RWPE2 (cell line): Measurements from ENCODE around the gene CREB3L2.

Source experiments
- ATAC-seq: fragments of 200-7000 bp; cut with Tn5 transposase; 3 replicates; pipeline ENCODE4 v1.9.1; 2021; ENCODE audit warnings: low read depth
- DNase-seq: peaks from one replicate; pipeline ENCODE4 v3.0.0-alpha.2; 2020; ENCODE audit warnings: low spot score
- H3K27ac ChIP-seq: fragments of 450-650 bp; 2 replicates; pipeline ENCODE4 v1.5.1; 2017; ENCODE audit warnings: mild to moderate bottlenecking; ENCODE audit not compliant: poor library complexity, severe bottlenecking
- H3K27me3 ChIP-seq: fragments of 250-450 bp; sonication (Bioruptor Pico); 2 replicates; pipeline ENCODE4 v1.5.1; 2021; ENCODE audit warnings: mild to moderate bottlenecking, moderate library complexity; ENCODE audit not compliant: insufficient read depth, poor library complexity, severe bottlenecking
- H3K36me3 ChIP-seq: fragments of 250-450 bp; sonication (Bioruptor Pico); 2 replicates; pipeline ENCODE4 v1.5.1; 2020; ENCODE audit warnings: low read depth, mild to moderate bottlenecking, moderate library complexity
- H3K4me1 ChIP-seq: fragments of 250-450 bp; sonication (Bioruptor Pico); 2 replicates; pipeline ENCODE4 v1.5.1; 2021; ENCODE audit warnings: mild to moderate bottlenecking, moderate library complexity; ENCODE audit not compliant: insufficient read depth, poor library complexity, severe bottlenecking
- H3K4me3 ChIP-seq: fragments of 250-450 bp; sonication (Bioruptor Pico); 2 replicates; pipeline ENCODE4 v1.5.1; 2021; ENCODE audit warnings: mild to moderate bottlenecking, moderate library complexity; ENCODE audit not compliant: severe bottlenecking
- H3K9me3 ChIP-seq: fragments of 250-450 bp; sonication (Bioruptor Pico); 2 replicates; pipeline ENCODE4 v1.5.1; 2021; ENCODE audit warnings: mild to moderate bottlenecking, moderate library complexity; ENCODE audit not compliant: severe bottlenecking
- TF ChIP-seq, protein P1 (sequence below): fragments of 450-650 bp; IDR thresholded peaks from one replicate; pipeline ENCODE4 v1.5.1; 2017; ENCODE audit warnings: mild to moderate bottlenecking, moderate library complexity; ENCODE audit not compliant: poor library complexity, severe bottlenecking

CREB3L2 gene

DNA sequence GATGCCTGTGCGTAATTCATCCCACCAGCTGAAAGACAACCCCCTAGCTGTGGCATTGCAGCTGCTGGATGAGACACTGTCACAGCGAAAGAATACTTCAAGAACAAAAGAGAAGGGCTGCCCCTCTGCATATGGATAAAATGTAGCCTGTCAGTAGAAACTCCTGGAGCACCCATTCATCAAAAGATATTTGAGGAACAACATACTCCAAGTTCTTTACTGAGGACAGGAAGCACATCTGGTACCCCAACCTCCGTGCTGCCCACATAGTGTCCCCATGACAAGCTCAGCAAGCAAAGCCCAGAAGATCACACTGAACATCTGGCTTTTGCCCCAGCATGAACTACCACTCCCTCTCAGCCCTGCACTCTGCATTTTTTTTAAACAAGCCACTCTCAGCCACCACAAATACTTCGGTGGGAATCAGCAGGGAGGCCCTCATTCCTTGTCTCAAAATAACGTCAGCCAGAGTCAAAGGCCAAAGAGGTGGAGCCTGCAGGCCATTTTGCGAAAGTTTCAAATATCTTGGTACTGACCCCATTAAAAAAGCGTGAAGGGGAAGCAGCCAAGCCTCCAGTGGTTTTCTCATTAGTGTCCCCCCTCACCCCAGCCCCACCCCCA is 1.7 kb downstream of the CREB3L2 start:
- H3K9me3 ChIP-seq = no peaks in the 10 kb centered on the region
- H3K4me1 ChIP-seq = peaks cover 21% of the 10 kb centered on the region
- no peak for ATAC-seq
- TF ChIP-seq, protein P1, sequence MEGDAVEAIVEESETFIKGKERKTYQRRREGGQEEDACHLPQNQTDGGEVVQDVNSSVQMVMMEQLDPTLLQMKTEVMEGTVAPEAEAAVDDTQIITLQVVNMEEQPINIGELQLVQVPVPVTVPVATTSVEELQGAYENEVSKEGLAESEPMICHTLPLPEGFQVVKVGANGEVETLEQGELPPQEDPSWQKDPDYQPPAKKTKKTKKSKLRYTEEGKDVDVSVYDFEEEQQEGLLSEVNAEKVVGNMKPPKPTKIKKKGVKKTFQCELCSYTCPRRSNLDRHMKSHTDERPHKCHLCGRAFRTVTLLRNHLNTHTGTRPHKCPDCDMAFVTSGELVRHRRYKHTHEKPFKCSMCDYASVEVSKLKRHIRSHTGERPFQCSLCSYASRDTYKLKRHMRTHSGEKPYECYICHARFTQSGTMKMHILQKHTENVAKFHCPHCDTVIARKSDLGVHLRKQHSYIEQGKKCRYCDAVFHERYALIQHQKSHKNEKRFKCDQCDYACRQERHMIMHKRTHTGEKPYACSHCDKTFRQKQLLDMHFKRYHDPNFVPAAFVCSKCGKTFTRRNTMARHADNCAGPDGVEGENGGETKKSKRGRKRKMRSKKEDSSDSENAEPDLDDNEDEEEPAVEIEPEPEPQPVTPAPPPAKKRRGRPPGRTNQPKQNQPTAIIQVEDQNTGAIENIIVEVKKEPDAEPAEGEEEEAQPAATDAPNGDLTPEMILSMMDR = no peak
- H3K27me3 ChIP-seq = no peaks in the 10 kb centered on the region
- peak overlapping the region; percentile 72 for H3K27ac ChIP-seq
- peaks cover 35% of the 10 kb centered on the region for H3K36me3 ChIP-seq
- DNase-seq = no peak
- peak overlapping the region; percentile 90 for H3K4me3 ChIP-seq

DNA sequence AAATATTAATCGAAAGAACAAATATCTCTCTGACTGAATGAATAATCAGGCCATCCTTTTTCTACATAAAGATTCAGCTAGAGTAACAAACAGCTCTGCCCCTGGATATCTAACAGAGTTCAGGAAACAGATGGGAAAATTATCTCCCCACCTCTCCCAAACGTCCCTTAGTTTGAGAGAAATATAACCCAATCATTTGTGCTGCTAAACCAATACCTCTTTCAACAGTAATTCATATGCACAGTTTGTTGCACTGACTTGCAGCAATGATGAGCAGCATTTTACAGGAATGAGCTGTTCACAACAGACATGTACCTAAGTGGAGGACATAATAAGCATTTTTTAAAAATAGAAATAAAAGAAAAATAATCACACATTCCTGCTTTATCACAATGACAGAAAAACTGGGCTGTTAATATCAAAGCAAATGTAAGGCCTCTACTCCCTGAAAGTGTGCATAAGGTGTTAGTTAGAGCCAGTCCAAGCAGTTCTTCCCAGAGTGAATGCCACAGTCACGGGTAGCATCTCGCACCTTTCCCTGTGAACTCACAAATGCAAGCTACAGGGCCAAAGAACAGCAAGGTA is 2.3 kb downstream of the CREB3L2 start:
- Histone ChIP-seq H3K4me1 (peaks cover 21% of the 10 kb centered on the region), H3K27ac (peak overlapping the region; percentile 72), H3K36me3 (peaks cover 35% of the 10 kb centered on the region), H3K27me3 (no peaks in the 10 kb centered on the region), H3K9me3 (no peaks in the 10 kb centered on the region), H3K4me3 (peak overlapping the region; percentile 90)
- ATAC-seq (no peak), DNase-seq (no peak)
- TF ChIP-seq, protein P1 = no peak

DNA sequence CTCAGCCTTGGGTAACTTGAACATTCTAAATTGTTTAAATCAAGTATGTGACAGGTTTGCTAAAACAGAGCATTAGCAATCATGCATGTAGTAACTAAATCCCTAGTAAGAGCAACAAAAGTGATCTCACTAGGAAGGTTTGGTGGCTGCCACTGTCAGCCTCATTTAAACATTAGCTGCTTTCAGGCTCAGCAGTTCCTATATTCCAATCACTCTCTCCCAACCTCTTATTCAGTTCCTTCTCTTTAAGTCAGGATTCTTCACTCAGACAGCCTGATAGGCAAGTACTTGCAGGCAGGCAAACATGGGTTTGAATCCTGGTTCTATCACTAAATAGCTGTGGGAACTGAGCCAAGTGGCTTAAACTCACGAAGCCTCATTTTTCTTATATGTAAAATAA is 3.6 kb downstream of the CREB3L2 start:
- ATAC-seq = no peak
- no peaks in the 10 kb centered on the region for H3K27me3 ChIP-seq
- no peaks in the 10 kb centered on the region for H3K9me3 ChIP-seq
- DNase-seq = no peak
- H3K4me1 ChIP-seq = peaks cover 24% of the 10 kb centered on the region
- peaks cover 35% of the 10 kb centered on the region for H3K36me3 ChIP-seq
- TF ChIP-seq, protein P1 = no peak
- H3K4me3 ChIP-seq = no peak overlapping the region
- peak overlapping the region; percentile 72 for H3K27ac ChIP-seq

DNA sequence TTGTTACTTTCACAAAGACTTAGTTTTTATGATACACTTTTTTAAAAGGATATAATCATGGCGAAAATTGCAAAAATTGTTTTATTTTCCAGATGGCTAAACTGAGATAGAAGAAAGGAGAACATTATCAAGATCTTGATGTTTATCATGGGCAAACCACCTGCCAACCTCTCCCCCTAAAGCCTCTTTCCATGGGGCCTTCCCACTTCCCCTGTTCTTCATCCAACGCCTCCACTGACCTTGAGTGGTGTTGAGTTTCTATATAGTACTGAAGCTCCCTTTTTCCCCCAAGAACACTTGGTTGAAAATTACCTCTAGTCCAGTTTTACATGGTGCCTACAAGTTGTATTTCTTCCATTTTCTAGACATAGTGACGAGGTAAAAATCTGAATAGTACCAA is 5.0 kb downstream of the CREB3L2 start:
- no peak overlapping the region for H3K4me3 ChIP-seq
- H3K9me3 ChIP-seq = no peaks in the 10 kb centered on the region
- peaks cover 35% of the 10 kb centered on the region for H3K36me3 ChIP-seq
- H3K4me1 ChIP-seq = peaks cover 32% of the 10 kb centered on the region
- H3K27me3 ChIP-seq = no peaks in the 10 kb centered on the region
- no peak for DNase-seq
- no peak overlapping the region for H3K27ac ChIP-seq
- TF ChIP-seq, protein P1 = no peak
- no peak for ATAC-seq

DNA sequence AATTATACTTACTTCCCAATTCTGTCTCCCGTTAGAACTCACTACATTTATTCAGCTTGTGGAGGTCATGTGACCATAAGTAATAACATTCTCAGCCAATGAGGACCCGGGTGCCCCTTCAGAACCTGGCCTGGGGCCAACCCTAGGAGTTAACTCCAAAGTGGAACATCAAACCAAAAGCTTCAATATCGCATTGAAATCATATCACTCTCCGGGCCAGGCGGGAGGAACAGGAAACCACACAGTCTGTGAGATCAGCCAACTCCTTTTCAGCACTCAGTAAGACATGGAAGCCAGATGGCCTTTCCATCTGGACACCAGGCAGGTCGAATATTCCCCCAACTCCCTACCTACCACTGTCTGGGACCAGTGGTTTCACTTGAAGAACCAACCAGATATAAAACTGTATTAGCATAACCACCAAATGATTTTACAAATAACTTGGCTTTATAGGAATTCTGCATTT is 5.5 kb downstream of the CREB3L2 start:
- no peak for DNase-seq
- peaks cover 34% of the 10 kb centered on the region for H3K4me1 ChIP-seq
- peaks cover 35% of the 10 kb centered on the region for H3K36me3 ChIP-seq

More for the DNA sequence above, 5.5 kb downstream of the CREB3L2 start:
- TF ChIP-seq, protein P1 = no peak
- H3K27me3 ChIP-seq = no peaks in the 10 kb centered on the region
- no peaks in the 10 kb centered on the region for H3K9me3 ChIP-seq
- no peak overlapping the region for H3K27ac ChIP-seq
- no peak for ATAC-seq
- no peak overlapping the region for H3K4me3 ChIP-seq
